Right lobe of liver (tissue), 4 donors: ENCODE data around the gene SPIRE1.

Experiments
- CTCF ChIP-seq, 4 donors: fragments of 200-600 bp in 3 of 4; fragments of 450-650 bp in 1 of 4; IDR thresholded peaks; one replicate each; pipeline versions ENCODE4 v1.5.1 to v1.8.0; 2016 to 2022; ENCODE audit warnings: antibody characterized with exemption in 4 of 4, mild to moderate bottlenecking in 2 of 4
- POLR2A ChIP-seq: fragments of 450-650 bp; IDR thresholded peaks from one replicate; pipeline ENCODE4 v1.6.1; 2017; ENCODE audit warnings: antibody characterized with exemption, mild to moderate bottlenecking
- donor health status: DM: no; HTN: no; CAD: no.
- donor health status: DM: no; HTN: no; CAD: no.
- donor health status: DM: no; HTN: yes; CAD: no.

GRCh38 chr18:12449051-12449785, 208.7 kb downstream of the SPIRE1 start:
- TF ChIP-seq CTCF (IDR thresholded peaks at IDR 0.05): no peak
- TF ChIP-seq POLR2A: no peak
